ENCODE data around the gene KCTD3.
A peak's percentile ranks its signal among the peaks of the same experiment; 100 is the strongest.

KCTD3 gene

GRCh38 chr1:215566556-215567490 is at the start of gene KCTD3:
Gene KCTD3, plus strand, starts transcription at chr1:215567304. Its CDS starts 382 bp downstream, at chr1:215567686.
- peak; percentile 83 for DNase-seq (ENCODE audit: low spot score)

- peak; percentile 16 for DNase-seq (ENCODE audit: low spot score)
Measured at GRCh38 chr1:215517441-215517891, 49.6 kb upstream of the KCTD3 start.

DNA sequence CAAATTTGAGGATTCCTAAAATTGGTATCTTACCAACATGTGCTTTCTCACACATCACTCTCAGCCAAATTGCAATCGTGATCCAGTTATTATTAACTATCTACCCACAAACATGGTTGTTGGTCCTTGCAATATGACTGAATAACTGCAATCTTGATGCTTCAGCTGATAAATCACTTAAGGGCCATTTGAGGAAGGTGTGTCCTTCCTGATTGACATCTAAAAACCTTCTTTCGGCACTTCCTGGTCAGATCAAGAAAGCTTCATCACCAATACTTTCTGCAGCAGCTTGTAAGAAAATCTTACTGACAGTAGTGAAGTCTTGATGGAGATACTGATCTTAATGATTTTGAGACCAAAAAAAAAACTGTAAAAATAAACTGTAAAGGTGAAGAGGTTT is 48.5 kb upstream of the KCTD3 start:
- DNase-seq (ENCODE audit: low spot score), result no peak

- no peak for DNase-seq (ENCODE audit: low spot score)
Measured at GRCh38 chr1:215521279-215521678, 45.8 kb upstream of the KCTD3 start.

DNA sequence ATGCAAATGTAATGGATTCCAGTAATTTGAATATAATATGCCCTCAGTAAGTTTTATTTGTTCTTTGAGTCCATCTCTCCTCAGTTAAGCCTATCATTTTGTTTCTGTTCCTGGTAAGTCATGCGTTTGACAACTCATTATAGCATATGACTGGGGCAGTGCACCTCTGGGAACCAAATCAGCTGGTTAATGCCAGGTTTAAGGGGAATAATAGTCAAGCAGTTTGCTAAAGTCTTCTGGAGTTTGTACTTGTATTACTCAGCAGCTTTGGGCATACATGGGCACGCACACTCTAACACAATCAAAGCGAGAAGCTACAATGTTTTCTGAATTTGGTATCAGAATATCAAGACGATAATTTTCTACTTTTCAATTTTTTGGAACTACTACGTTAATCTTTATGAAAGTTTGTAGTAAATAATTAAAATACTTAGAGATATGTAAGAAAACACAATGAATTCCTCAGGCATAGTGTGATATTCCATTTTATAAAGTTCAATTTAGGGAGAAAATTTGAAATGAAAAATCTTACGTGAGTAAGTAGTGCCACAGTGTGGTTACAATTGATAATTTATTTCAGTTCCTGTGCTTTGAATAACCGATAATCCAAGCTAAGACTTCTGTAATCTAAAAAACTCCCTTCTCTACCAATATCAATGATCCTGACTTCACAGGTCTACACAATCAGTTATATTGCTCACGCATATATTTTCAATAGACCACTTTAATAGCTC is 43.8 kb upstream of the KCTD3 start:
- no peak for DNase-seq (ENCODE audit: low spot score)

DNA sequence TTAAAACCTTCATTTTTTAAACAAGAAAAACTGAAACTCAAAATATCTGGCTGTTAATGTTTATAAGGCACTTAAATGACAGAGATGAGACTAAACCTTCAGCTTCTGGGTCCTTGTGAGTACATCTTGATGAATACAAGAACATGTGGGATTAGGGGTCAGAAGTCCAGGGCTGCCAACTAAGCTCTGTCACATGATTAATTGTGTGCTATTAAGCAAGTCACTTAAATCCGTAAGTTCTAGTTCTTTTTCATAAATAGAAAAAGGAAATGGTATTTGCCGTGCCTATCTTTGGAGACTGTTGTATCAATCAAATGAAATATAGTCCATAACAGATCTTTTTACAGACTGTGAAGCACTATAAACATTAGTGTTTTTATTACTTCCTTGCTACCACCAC is 43.2 kb upstream of the KCTD3 start:
- DNase-seq (ENCODE audit: low spot score), result no peak

- peak; percentile 73 for DNase-seq (ENCODE audit: low spot score)
Measured at GRCh38 chr1:215526147-215526845, 40.8 kb upstream of the KCTD3 start.

DNA sequence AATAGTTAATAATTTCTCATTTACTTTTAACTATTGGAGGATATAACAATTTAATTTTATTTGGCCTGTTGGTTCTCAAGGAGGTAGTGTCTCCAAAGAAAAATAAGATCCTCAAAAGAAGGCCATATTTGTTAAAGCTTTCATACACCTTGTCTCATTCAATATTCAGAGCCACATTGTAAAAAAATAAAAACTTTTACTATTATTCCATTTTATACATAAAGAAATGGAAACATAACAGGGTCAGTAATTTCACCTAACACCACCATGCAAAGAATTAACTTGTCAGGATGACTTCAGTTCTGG is 40.3 kb upstream of the KCTD3 start:
- DNase-seq (ENCODE audit: low spot score), result no peak

DNA sequence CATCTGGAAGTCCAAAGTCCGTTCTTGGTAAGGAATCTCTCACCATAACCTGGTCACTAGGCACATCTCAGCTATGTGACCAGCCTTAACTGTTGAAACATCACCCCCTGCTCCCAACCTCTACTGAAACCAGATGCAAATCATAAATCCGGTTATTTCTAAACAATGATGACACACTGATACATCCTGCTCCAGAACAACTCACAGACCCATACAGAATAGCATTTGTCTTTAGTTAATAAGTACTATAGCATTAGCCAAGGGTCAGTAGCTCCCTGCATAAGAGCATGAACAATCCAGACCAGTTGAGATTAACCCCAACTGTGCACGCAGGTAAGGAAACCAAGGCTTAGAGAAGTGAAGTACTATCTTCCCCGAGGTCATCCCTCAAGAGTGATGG is 38.0 kb upstream of the KCTD3 start:
- no peak for DNase-seq (ENCODE audit: low spot score)

GRCh38 chr1:215529571-215529970 is 37.5 kb upstream of the KCTD3 start:
- no peak for DNase-seq (ENCODE audit: low spot score)

- no peak for DNase-seq (ENCODE audit: low spot score)
Measured at GRCh38 chr1:215530401-215530984, 36.6 kb upstream of the KCTD3 start.

GRCh38 chr1:215539803-215540570 is 27.1 kb upstream of the KCTD3 start:
- no peak for DNase-seq (ENCODE audit: low spot score)

GRCh38 chr1:215542301-215542700 is 24.8 kb upstream of the KCTD3 start:
- no peak for DNase-seq (ENCODE audit: low spot score)

GRCh38 chr1:215543191-215543606 is 23.9 kb upstream of the KCTD3 start:
- DNase-seq (ENCODE audit: low spot score), result no peak

DNA sequence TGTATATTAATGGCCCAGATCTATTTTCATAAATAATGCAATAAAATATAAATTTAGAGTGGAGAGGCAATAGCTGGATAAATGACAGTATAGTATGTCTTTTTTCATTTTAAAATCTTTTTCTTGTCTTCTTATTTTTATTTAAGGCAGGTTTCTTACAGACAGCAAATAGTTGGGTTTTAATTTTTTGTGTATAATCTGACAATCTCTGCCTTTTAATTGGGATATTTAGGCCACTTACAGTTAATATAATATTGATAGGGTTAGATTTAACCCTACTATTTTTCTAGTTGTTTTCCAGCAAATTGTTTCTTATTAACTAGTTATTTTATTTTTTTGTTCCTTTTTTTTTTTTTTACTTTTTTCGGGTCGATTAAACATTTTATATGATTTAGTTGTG is 23.3 kb upstream of the KCTD3 start:
- DNase-seq (ENCODE audit: low spot score), result no peak

DNA sequence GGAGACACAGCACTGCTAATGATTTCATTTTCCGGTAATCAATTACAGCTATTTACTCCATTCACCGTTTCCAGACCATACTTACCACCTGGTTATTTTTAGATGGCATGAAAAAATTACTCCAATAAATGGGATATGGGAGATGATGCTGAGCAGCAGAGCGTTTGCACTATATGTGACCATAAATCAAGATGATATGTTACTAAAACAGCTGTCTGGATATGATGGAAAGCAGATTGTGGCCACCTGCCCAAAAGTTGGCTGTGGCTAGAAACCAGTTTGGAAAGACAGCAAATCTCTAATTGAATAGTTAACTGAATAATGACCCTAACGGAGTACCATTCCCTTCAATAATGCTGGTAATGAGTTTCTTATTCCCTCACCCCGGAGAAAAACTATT is 22.5 kb upstream of the KCTD3 start:
- DNase-seq (ENCODE audit: low spot score), result no peak

GRCh38 chr1:215545096-215545495 is 22.0 kb upstream of the KCTD3 start:
- DNase-seq (ENCODE audit: low spot score), result no peak

DNA sequence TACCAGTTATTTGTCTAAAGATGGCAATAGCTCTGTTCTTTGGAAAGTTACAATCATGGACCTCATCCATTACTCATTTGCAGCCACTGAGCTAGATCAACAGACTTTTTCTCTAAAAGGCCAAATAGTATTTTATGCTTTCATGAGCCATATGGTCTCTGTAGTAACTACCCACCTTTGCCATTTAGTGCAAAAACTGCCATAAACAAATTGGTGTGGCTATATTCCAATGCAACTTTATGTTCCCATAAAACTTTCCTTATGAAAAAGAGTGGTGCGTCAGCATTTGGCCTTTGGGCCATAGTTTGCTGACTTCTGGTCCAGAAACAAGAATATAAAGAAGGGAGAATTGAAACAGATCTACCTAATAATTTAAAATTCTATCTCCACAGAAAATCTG is 20.1 kb upstream of the KCTD3 start:
- DNase-seq (ENCODE audit: low spot score), result no peak

DNA sequence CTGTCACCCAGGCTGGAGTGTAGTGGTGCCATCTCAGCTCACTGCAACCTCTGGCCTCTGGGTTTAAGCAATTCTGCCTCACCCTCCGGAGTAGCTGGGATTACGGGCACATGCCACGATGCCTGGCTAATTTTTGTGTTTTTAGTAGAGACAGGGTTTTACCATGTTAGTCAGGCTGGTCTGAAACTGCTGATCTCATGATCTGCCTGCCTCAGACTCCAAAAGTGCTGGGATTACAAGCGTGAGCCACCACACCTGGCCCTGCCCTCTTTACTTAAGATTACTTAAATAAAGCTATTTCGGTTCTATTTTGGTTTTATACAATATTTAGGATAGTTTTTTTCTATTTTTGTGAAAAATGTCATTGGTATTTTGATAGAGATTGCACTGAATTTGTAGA is 15.3 kb upstream of the KCTD3 start:
- DNase-seq (ENCODE audit: low spot score), result no peak

DNA sequence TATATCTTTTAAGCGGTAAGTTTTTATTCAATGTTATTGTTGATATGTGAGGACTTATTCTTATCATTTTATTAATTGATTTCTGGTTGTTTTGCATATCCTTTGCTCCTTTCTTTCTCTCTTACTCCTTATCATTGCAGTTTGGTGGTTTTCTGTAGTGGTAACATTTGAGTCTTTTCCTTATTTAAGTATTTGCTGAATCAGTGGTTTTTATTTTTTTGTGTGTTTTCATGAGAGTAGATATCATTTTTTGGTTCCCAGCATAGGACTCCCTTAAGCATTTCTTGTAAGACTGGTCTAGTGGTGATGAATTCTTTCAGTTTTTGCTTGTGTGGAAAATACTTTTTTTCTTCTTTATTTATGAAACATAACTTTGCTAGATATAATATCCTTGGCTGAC is 12.2 kb upstream of the KCTD3 start:
- no peak for DNase-seq (ENCODE audit: low spot score)

DNA sequence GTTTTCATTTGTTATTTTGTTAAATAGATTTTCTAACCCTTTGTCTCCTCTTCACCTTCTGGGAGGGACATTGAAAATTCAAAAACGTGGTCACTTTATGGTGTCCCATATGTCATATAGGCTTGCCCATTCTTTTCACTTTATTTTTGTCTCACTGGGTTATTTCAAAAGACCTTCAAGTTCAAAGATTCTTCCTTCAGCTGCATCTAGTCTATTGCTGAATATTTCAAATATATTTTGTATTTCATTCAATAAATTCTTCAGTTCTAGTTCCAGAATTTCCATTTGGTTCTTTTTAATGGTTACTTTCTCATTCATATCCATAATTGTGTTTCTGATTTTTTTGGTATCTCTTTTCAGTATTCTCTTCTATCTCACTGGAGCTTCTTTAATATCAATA is 11.6 kb upstream of the KCTD3 start:
- no peak for DNase-seq (ENCODE audit: low spot score)

- DNase-seq (ENCODE audit: low spot score), result no peak
Measured at GRCh38 chr1:215556996-215557395, 10.1 kb upstream of the KCTD3 start.

Measured in Ammon's horn (tissue), 1 donor.